ENCODE measurements around the gene SEMA3D. TPM values are rescaled to one million over a fixed set of nuclear protein-coding genes. Genes with fewer than 3 reads are reported as not detected.

SEMA3D gene
- total RNA-seq, 1 donor, result 0.72 TPM

- H3K79me2 ChIP-seq (ENCODE audit: insufficient read depth, low read length), result no peaks in the 10 kb centered on the region
- no peak overlapping the region for H3K4me3 ChIP-seq (ENCODE audit: insufficient read depth, low read length)
- no peaks in the 10 kb centered on the region for H3K36me3 ChIP-seq (ENCODE audit: insufficient read depth, low read length)
- no peak overlapping the region for H2AFZ ChIP-seq (ENCODE audit: low read length)
- H3K4me1 ChIP-seq (ENCODE audit: insufficient read depth, low read length), result no peaks in the 10 kb centered on the region
- no peak overlapping the region for H3K27ac ChIP-seq (ENCODE audit: low read depth, low read length)
- H3K4me2 ChIP-seq (ENCODE audit: insufficient read depth, low read length), result no peak overlapping the region
- TF ChIP-seq CTCF (IDR thresholded peaks at IDR 0.05; ENCODE audit: extremely low read depth, low read depth, low read length), result no peak
- H3K27me3 ChIP-seq (ENCODE audit: insufficient read depth, low read length), result peaks cover 20% of the 10 kb centered on the region
- no peaks in the 10 kb centered on the region for H4K20me1 ChIP-seq (ENCODE audit: insufficient read depth, low read length)
- H3K9me3 ChIP-seq (ENCODE audit: low read depth, low read length), result no peaks in the 10 kb centered on the region
- DNase-seq (ENCODE audit: insufficient read length, low spot score, missing footprints), result no peak
Observed at GRCh38 chr7:85090143-85090542, 96.7 kb downstream of the SEMA3D start.

GRCh38 chr7:85081846-85082245 lies 105.0 kb downstream of the SEMA3D start:
- no peak for DNase-seq (ENCODE audit: insufficient read length, low spot score, missing footprints)
- Histone ChIP-seq H3K27me3 (ENCODE audit: insufficient read depth, low read length) (peaks cover 25% of the 10 kb centered on the region), H2AFZ (ENCODE audit: low read length) (no peak overlapping the region), H3K27ac (ENCODE audit: low read depth, low read length) (no peak overlapping the region), H3K4me2 (ENCODE audit: insufficient read depth, low read length) (no peak overlapping the region), H3K9me3 (ENCODE audit: low read depth, low read length) (no peaks in the 10 kb centered on the region), H3K4me3 (ENCODE audit: insufficient read depth, low read length) (no peak overlapping the region), H3K36me3 (ENCODE audit: insufficient read depth, low read length) (no peaks in the 10 kb centered on the region), H3K4me1 (ENCODE audit: insufficient read depth, low read length) (no peaks in the 10 kb centered on the region), H3K79me2 (ENCODE audit: insufficient read depth, low read length) (no peaks in the 10 kb centered on the region), H4K20me1 (ENCODE audit: insufficient read depth, low read length) (no peaks in the 10 kb centered on the region)
- TF ChIP-seq CTCF (IDR thresholded peaks at IDR 0.05; ENCODE audit: extremely low read depth, low read depth, low read length), result no peak

GRCh38 chr7:85081392-85081791 lies 105.5 kb downstream of the SEMA3D start:
- DNase-seq (ENCODE audit: insufficient read length, low spot score, missing footprints), result no peak
- H3K79me2 ChIP-seq (ENCODE audit: insufficient read depth, low read length), result no peaks in the 10 kb centered on the region
- no peak overlapping the region for H3K4me2 ChIP-seq (ENCODE audit: insufficient read depth, low read length)
- H2AFZ ChIP-seq (ENCODE audit: low read length), result no peak overlapping the region
- H3K27ac ChIP-seq (ENCODE audit: low read depth, low read length), result no peak overlapping the region
- H3K4me1 ChIP-seq (ENCODE audit: insufficient read depth, low read length), result no peaks in the 10 kb centered on the region
- TF ChIP-seq CTCF (IDR thresholded peaks at IDR 0.05; ENCODE audit: extremely low read depth, low read depth, low read length), result no peak
- H3K27me3 ChIP-seq (ENCODE audit: insufficient read depth, low read length), result peaks cover 25% of the 10 kb centered on the region
- H3K4me3 ChIP-seq (ENCODE audit: insufficient read depth, low read length), result no peak overlapping the region
- no peaks in the 10 kb centered on the region for H4K20me1 ChIP-seq (ENCODE audit: insufficient read depth, low read length)
- H3K9me3 ChIP-seq (ENCODE audit: low read depth, low read length), result no peaks in the 10 kb centered on the region
- no peaks in the 10 kb centered on the region for H3K36me3 ChIP-seq (ENCODE audit: insufficient read depth, low read length)

- Histone ChIP-seq H3K36me3 (ENCODE audit: insufficient read depth, low read length) (no peaks in the 10 kb centered on the region), H3K9me3 (ENCODE audit: low read depth, low read length) (no peaks in the 10 kb centered on the region), H3K79me2 (ENCODE audit: insufficient read depth, low read length) (no peaks in the 10 kb centered on the region), H3K4me3 (ENCODE audit: insufficient read depth, low read length) (no peak overlapping the region), H3K27ac (ENCODE audit: low read depth, low read length) (no peak overlapping the region), H4K20me1 (ENCODE audit: insufficient read depth, low read length) (no peaks in the 10 kb centered on the region), H3K4me2 (ENCODE audit: insufficient read depth, low read length) (no peak overlapping the region), H3K27me3 (ENCODE audit: insufficient read depth, low read length) (peaks cover 28% of the 10 kb centered on the region), H3K4me1 (ENCODE audit: insufficient read depth, low read length) (no peaks in the 10 kb centered on the region), H2AFZ (ENCODE audit: low read length) (no peak overlapping the region)
- DNase-seq (ENCODE audit: insufficient read length, low spot score, missing footprints), result no peak
- TF ChIP-seq CTCF (IDR thresholded peaks at IDR 0.05; ENCODE audit: extremely low read depth, low read depth, low read length), result no peak
Observed at GRCh38 chr7:85079434-85079833, 107.4 kb downstream of the SEMA3D start.
